ELR (cell line): ENCODE results near the gene REP15.
A peak's percentile ranks its signal among the peaks of the same experiment; 100 is the strongest.
"Not testable (repeated sequence)": the region's sequence is repeated elsewhere in the genome, so short reads cannot be mapped to it uniquely, and the experiment has no call there.

Source experiments
- DNase-seq: peaks from one replicate; pipeline ENCODE4 v3.0.0-alpha.2; 2015; ENCODE audit warnings: low read depth

REP15 gene

GRCh38 chr12:27696864-27697564 lies 767 bp downstream of the REP15 start:
- no peak for DNase-seq

- DNase-seq, result peak; percentile 87
Measured at GRCh38 chr12:27703720-27704452, 7.6 kb downstream of the REP15 start.

GRCh38 chr12:27705263-27705662 lies 9.0 kb downstream of the REP15 start:
- no peak for DNase-seq

- DNase-seq, result no peak
Measured at GRCh38 chr12:27707216-27707615, 11.0 kb downstream of the REP15 start.

- no peak for DNase-seq
Measured at GRCh38 chr12:27709212-27709931, 13.1 kb downstream of the REP15 start.

- peak; percentile 56 for DNase-seq
Measured at GRCh38 chr12:27709932-27710591, 13.8 kb downstream of the REP15 start.

GRCh38 chr12:27710592-27711316 lies 14.5 kb downstream of the REP15 start, which contains the start of gene MRPS35:
Gene MRPS35 (plus strand): TSS chr12:27710832. CDS start chr12:27710844, 12 bp downstream.
- DNase-seq, result peak; percentile 93

- DNase-seq, result peak; percentile 40
Measured at GRCh38 chr12:27711317-27711682, 15.1 kb downstream of the REP15 start.

GRCh38 chr12:27711967-27712366 lies 15.7 kb downstream of the REP15 start:
- DNase-seq, result no peak

- DNase-seq, result no peak
Measured at GRCh38 chr12:27723212-27723611, 27.0 kb downstream of the REP15 start.

GRCh38 chr12:27730097-27730588 lies 33.9 kb downstream of the REP15 start:
- no peak for DNase-seq

- DNase-seq, result peak; percentile 28
Measured at GRCh38 chr12:27732281-27732680, 36.0 kb downstream of the REP15 start.

GRCh38 chr12:27733052-27733656 lies 36.9 kb downstream of the REP15 start:
- peak; percentile 60 for DNase-seq

- DNase-seq, result no peak
Measured at GRCh38 chr12:27733791-27734190, 37.5 kb downstream of the REP15 start.

- DNase-seq, result not testable (repeated sequence)
Measured at GRCh38 chr12:27734321-27734720, 38.1 kb downstream of the REP15 start.

- DNase-seq, result no peak
Measured at GRCh38 chr12:27743601-27744000, 47.4 kb downstream of the REP15 start.

GRCh38 chr12:27745734-27746133 lies 49.5 kb downstream of the REP15 start:
- DNase-seq, result not testable (repeated sequence)
